ENCODE data around the gene GSG1L2.

GRCh38 chr17:9845306-9845705 lies 23.4 kb upstream of the GSG1L2 start:
- TF ChIP-seq CTCF (conservative IDR thresholded peaks at IDR 0.05; ENCODE audit: low read depth, low read length) (no peak), EZH2phosphoT487 (IDR thresholded peaks at IDR 0.05; ENCODE audit: borderline replicate concordance, low read length) (no peak)
